CD14-positive monocyte (primary cell): Measurements from ENCODE around the gene ZFHX3. TPM values are rescaled to one million over a fixed set of nuclear protein-coding genes. Genes with fewer than 3 reads are reported as not detected.

Experiments used
- DNase-seq, 3 donors: peaks; one replicate each; pipeline ENCODE4 v3.0.0-alpha.2; 2011 to 2022
- H2AFZ ChIP-seq: 2 replicates; pipeline ENCODE4 v1.6.0; 2012; ENCODE audit warnings: mild to moderate bottlenecking, low read depth, low read length, inconsistent platforms; ENCODE audit not compliant: insufficient read depth, poor library complexity, severe bottlenecking
- H3K27ac ChIP-seq, 2 donors: 1 replicate in 1 of 2; 2 replicates in 1 of 2; pipeline ENCODE4 v1.5.1; 2012 to 2013; ENCODE audit warnings: low read length in 2 of 2, control low read depth in 1 of 2, inconsistent platforms in 1 of 2, low read depth in 1 of 2, mild to moderate bottlenecking in 1 of 2
- H3K27me3 ChIP-seq, 2 donors: one replicate each; pipeline versions ENCODE4 v1.6.0 to v1.6.1; 2011 to 2013; ENCODE audit warnings: low read length in 2 of 2; ENCODE audit not compliant: control insufficient read depth in 2 of 2, insufficient read depth in 2 of 2
- H3K36me3 ChIP-seq, 2 donors: replicated peaks in 1 of 2; 1 replicate in 1 of 2; 2 replicates in 1 of 2; pipeline versions ENCODE4 v1.5.1 to v1.6.1; 2012 to 2013; ENCODE audit warnings: low read length in 2 of 2, control low read depth in 1 of 2, inconsistent platforms in 1 of 2, mild to moderate bottlenecking in 1 of 2; ENCODE audit not compliant: insufficient read depth in 2 of 2, control insufficient read depth in 1 of 2
- H3K4me1 ChIP-seq, 2 donors: 1 replicate in 1 of 2; 2 replicates in 1 of 2; pipeline versions ENCODE4 v1.5.1 to v1.6.1; 2012 to 2013; ENCODE audit warnings: low read length in 2 of 2, control low read depth in 1 of 2, inconsistent platforms in 1 of 2, mild to moderate bottlenecking in 1 of 2, moderate library complexity in 1 of 2; ENCODE audit not compliant: insufficient read depth in 2 of 2, control insufficient read depth in 1 of 2
- H3K4me2 ChIP-seq: replicated peaks from 2 replicates; pipeline ENCODE3; 2012; ENCODE audit warnings: low read length, moderate library complexity, mild to moderate bottlenecking; ENCODE audit not compliant: poor library complexity, severe bottlenecking; ENCODE audit errors: extremely low read depth
- H3K4me3 ChIP-seq, 3 experiments: fragments of 200-600 bp in 1 of 3; sonication (generic) in 1 of 3; replicated peaks in 1 of 3; 1 replicate in 2 of 3; 2 replicates in 1 of 3; pipeline ENCODE4 v1.5.1; 2011 to 2013; ENCODE audit warnings: low read length in 3 of 3, mild to moderate bottlenecking in 3 of 3, control low read depth in 2 of 3, low read depth in 2 of 3, inconsistent platforms in 1 of 3, moderate library complexity in 1 of 3
- H3K79me2 ChIP-seq: 2 replicates; pipeline ENCODE4 v1.6.0; 2012; ENCODE audit warnings: mild to moderate bottlenecking, control low read depth, inconsistent platforms, low read length, moderate library complexity; ENCODE audit not compliant: insufficient read depth
- H3K9ac ChIP-seq: 2 replicates; pipeline ENCODE4 v1.6.0; 2017; ENCODE audit warnings: low read length, mild to moderate bottlenecking; ENCODE audit not compliant: insufficient read depth, poor library complexity, severe bottlenecking
- H3K9me3 ChIP-seq, 2 donors: replicated peaks in 1 of 2; 1 replicate in 1 of 2; 2 replicates in 1 of 2; pipeline versions ENCODE4 v1.5.1 to v1.6.1; 2012 to 2013; ENCODE audit warnings: low read length in 2 of 2, control low read depth in 1 of 2; ENCODE audit not compliant: control insufficient read depth in 1 of 2, insufficient read depth in 1 of 2
- H4K20me1 ChIP-seq: 2 replicates; pipeline ENCODE4 v1.6.0; 2012; ENCODE audit warnings: mild to moderate bottlenecking, low read length, control low read depth, moderate library complexity; ENCODE audit not compliant: insufficient read depth
- H3K27ac Mint-ChIP-seq, 7 donors: one replicate each; pipeline ENCODE4 v1.8.0; 2020; ENCODE audit warnings: mild to moderate bottlenecking in 7 of 7, mixed read lengths in 7 of 7, moderate library complexity in 6 of 7, inconsistent platforms in 2 of 7
- H3K27me3 Mint-ChIP-seq, 3 donors: one replicate each; pipeline ENCODE4 v1.8.0; 2021 to 2022; ENCODE audit warnings: low read depth in 3 of 3, mild to moderate bottlenecking in 3 of 3, mixed read lengths in 3 of 3, moderate library complexity in 3 of 3, inconsistent platforms in 1 of 3
- H3K36me3 Mint-ChIP-seq, 2 donors: one replicate each; pipeline ENCODE4 v1.8.0; 2020; ENCODE audit warnings: mixed read lengths in 2 of 2, inconsistent platforms in 1 of 2, mild to moderate bottlenecking in 1 of 2
- H3K4me1 Mint-ChIP-seq: one replicate; pipeline ENCODE4 v1.8.0; 2020; ENCODE audit warnings: mild to moderate bottlenecking, mixed read lengths
- H3K4me3 Mint-ChIP-seq, 2 donors: one replicate each; pipeline ENCODE4 v1.8.0; 2020; ENCODE audit warnings: mild to moderate bottlenecking in 2 of 2, mixed read lengths in 2 of 2, moderate library complexity in 1 of 2
- H3K9me3 Mint-ChIP-seq, 7 donors: one replicate each; pipeline ENCODE4 v1.8.0; 2020 to 2022; ENCODE audit warnings: mixed read lengths in 7 of 7, mild to moderate bottlenecking in 6 of 7, moderate library complexity in 6 of 7, inconsistent platforms in 2 of 7
- WGBS: methylation state at CpG from one replicate; pipeline ENCODE4 v1.1.5; 2013; ENCODE audit warnings: missing lambda C conversion rate; ENCODE audit not compliant: insufficient coverage; 5-methylcytosine and 5-hydroxymethylcytosine counted together
- intact Hi-C, 2 donors: fragments of 100-400 bp; cut with micrococcal nuclease; formaldehyde crosslinking; loops; one replicate each; pipeline versions ENCODE4 v1.15.0 to v1.15.1; 2023
- polyA plus RNA-seq, 3 donors: library from polyadenylated mRNA; depleted of rRNA in 1 of 3; unstranded in 2 of 3; stranded (reverse) in 1 of 3; fragments of 300-500 nt in 2 of 3; fragments of >200 nt in 1 of 3; fragmentation: Illumina TruSeq in 2 of 3; gene quantifications; 1 replicate in 2 of 3; 2 replicates in 1 of 3; pipeline ENCODE4 v1.2.3, GENCODE V29; 2012 to 2021
- TF ChIP-seq, protein P1 (sequence below): fragments of 200-600 bp; IDR thresholded peaks from one replicate; pipeline ENCODE4 v1.8.0; 2022; ENCODE audit warnings: antibody characterized with exemption, mild to moderate bottlenecking

Gene ZFHX3
- polyA plus RNA-seq, 3 donors = 0.42 to 4.2 (median 0.43) TPM

GRCh38 chr16:72952404-72952803 lies 95.5 kb downstream of the ZFHX3 start:
- Histone ChIP-seq H3K79me2 (no peaks in the 10 kb centered on the region), H3K4me1 (no peaks in the 10 kb centered on the region), H3K27ac (no peak overlapping the region), H3K9me3 (no peaks in the 10 kb centered on the region), H3K36me3 (peaks cover 19 to 38% of the 10 kb centered on the region in 2 donors), H4K20me1 (peaks cover 30% of the 10 kb centered on the region), H2AFZ (no peak overlapping the region), H3K4me2 (no peak overlapping the region), H3K27me3 (no peaks in the 10 kb centered on the region), H3K4me3 (no peak overlapping the region), H3K9ac (no peak overlapping the region)
- Mint-ChIP-seq H3K9me3 (peaks cover 0 to 5% (median 1%) of the 10 kb centered on the region in 7 donors), H3K36me3 (peaks cover 37 to 42% of the 10 kb centered on the region in 2 donors), H3K4me3 (no peak overlapping the region), H3K27me3 (peaks cover 0 to 1% (median 0%) of the 10 kb centered on the region in 3 donors), H3K4me1 (no peaks in the 10 kb centered on the region), H3K27ac (peak overlapping the region in 1 of 7 donors; percentile 5)
- intact Hi-C loops = loop anchor here in 1 of 2 donors (10.0 kb wide), 1 partner anchor 118 kb away; no protein-coding TSS in a partner anchor
- 97% methylated on average over 4 of the region's 10 CpGs for WGBS
- no peak for DNase-seq
- TF ChIP-seq, protein P1, sequence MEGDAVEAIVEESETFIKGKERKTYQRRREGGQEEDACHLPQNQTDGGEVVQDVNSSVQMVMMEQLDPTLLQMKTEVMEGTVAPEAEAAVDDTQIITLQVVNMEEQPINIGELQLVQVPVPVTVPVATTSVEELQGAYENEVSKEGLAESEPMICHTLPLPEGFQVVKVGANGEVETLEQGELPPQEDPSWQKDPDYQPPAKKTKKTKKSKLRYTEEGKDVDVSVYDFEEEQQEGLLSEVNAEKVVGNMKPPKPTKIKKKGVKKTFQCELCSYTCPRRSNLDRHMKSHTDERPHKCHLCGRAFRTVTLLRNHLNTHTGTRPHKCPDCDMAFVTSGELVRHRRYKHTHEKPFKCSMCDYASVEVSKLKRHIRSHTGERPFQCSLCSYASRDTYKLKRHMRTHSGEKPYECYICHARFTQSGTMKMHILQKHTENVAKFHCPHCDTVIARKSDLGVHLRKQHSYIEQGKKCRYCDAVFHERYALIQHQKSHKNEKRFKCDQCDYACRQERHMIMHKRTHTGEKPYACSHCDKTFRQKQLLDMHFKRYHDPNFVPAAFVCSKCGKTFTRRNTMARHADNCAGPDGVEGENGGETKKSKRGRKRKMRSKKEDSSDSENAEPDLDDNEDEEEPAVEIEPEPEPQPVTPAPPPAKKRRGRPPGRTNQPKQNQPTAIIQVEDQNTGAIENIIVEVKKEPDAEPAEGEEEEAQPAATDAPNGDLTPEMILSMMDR = no peak

DNA sequence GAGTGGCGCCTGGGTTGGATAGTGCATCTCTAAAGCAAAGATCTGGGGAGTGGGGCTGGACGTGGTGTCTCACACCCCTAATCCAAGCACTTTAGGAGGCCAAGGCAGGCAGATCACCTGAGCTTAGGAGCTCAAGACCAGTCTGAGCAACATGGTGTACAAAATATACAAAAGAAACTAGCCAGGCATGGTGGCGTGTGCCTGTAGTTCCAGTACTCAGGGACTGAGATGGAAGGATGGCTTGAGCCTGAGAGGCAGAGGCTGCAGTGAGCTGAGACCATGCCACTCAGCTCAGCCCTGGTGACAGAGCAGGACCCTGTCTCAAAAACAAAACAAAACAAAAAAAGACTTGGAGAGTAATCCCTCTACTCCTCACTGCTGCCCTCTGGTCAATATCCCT lies 96.0 kb downstream of the ZFHX3 start:
- no peaks in the 10 kb centered on the region for H3K9me3 ChIP-seq
- H3K9me3 Mint-ChIP-seq = peaks cover 0 to 5% (median 0%) of the 10 kb centered on the region in 7 donors
- TF ChIP-seq, protein P1 = no peak
- H3K36me3 Mint-ChIP-seq = peaks cover 39 to 41% of the 10 kb centered on the region in 2 donors
- H3K27ac Mint-ChIP-seq = peak overlapping the region in 1 of 7 donors; percentile 5
- no peaks in the 10 kb centered on the region for H3K4me1 Mint-ChIP-seq
- peaks cover 31% of the 10 kb centered on the region for H4K20me1 ChIP-seq
- no peaks in the 10 kb centered on the region for H3K4me1 ChIP-seq
- H3K4me3 Mint-ChIP-seq = no peak overlapping the region
- H3K9ac ChIP-seq = no peak overlapping the region
- H3K27ac ChIP-seq = no peak overlapping the region
- H3K27me3 Mint-ChIP-seq = peaks cover 0 to 1% (median 0%) of the 10 kb centered on the region in 3 donors
- no peak overlapping the region for H2AFZ ChIP-seq
- no peak for DNase-seq
- no peaks in the 10 kb centered on the region for H3K79me2 ChIP-seq
- H3K27me3 ChIP-seq = no peaks in the 10 kb centered on the region
- intact Hi-C loops = loop anchor here in 1 of 2 donors (10.0 kb wide), 1 partner anchor 117 kb away; no protein-coding TSS in a partner anchor
- WGBS = 100% methylated on average over 2 of the region's 3 CpGs
- H3K4me2 ChIP-seq = no peak overlapping the region
- no peak overlapping the region for H3K4me3 ChIP-seq
- peaks cover 17 to 43% of the 10 kb centered on the region in 2 donors for H3K36me3 ChIP-seq
